B cell (primary cell): ENCODE measurements around the gene DGKE. TPM values are rescaled to one million over a fixed set of nuclear protein-coding genes. Genes with fewer than 3 reads are reported as not detected.

ENCODE experiments used
- ATAC-seq: fragments of 200-7000 bp; cut with Tn5 transposase; one replicate; pipeline ENCODE4 v1.10.0; 2021; ENCODE audit warnings: low read depth, mild to moderate bottlenecking, moderate number of reproducible peaks, moderate library complexity
- CTCF ChIA-PET: fragments of 350-600 bp; sonication (Branson Sonifier 250); formaldehyde crosslinking; loops from one replicate; lab custom pipeline; 2021; ENCODE audit warnings: antibody characterized with exemption, inconsistent platforms; lab: Charles Lee
- POLR2A ChIA-PET: fragments of 350-600 bp; sonication (Branson Sonifier 250); formaldehyde crosslinking; loops from one replicate; lab custom pipeline; 2021; ENCODE audit warnings: antibody characterized with exemption; lab: Charles Lee
- DNase-seq: peaks from one replicate; pipeline ENCODE4 v3.0.0; 2013
- H2AFZ ChIP-seq: 2 replicates; pipeline ENCODE4 v1.6.1; 2012; ENCODE audit warnings: mild to moderate bottlenecking, low read depth, low read length; ENCODE audit not compliant: insufficient read depth, poor library complexity, severe bottlenecking
- H3K27ac ChIP-seq, 2 donors: 1 replicate in 1 of 2; 2 replicates in 1 of 2; pipeline ENCODE4 v1.5.1; 2012 to 2013; ENCODE audit warnings: low read length in 2 of 2, mild to moderate bottlenecking in 2 of 2, moderate library complexity in 1 of 2
- H3K27me3 ChIP-seq, 4 experiments: fragments of 200-600 bp in 1 of 4; sonication (generic) in 1 of 4; replicated peaks in 1 of 4; 1 replicate in 2 of 4; 2 replicates in 2 of 4; pipeline versions ENCODE4 v1.6.1 to v1.7.0; 2013 to 2016; ENCODE audit warnings: low read length in 3 of 4, mild to moderate bottlenecking in 2 of 4, mixed read lengths in 1 of 4, moderate library complexity in 1 of 4; ENCODE audit not compliant: insufficient read depth in 4 of 4, control insufficient read depth in 3 of 4; ENCODE audit errors: control extremely low read depth in 1 of 4
- H3K36me3 ChIP-seq, 2 experiments: replicated peaks in 1 of 2; 1 replicate in 1 of 2; 2 replicates in 1 of 2; pipeline versions ENCODE4 v1.6.1 to v1.7.1; 2013; ENCODE audit warnings: low read length in 1 of 2; ENCODE audit not compliant: insufficient read depth in 2 of 2, control insufficient read depth in 1 of 2; ENCODE audit errors: control extremely low read depth in 1 of 2, extremely low read depth in 1 of 2
- H3K4me1 ChIP-seq, 2 donors: fragments of 200-600 bp in 1 of 2; sonication (generic) in 1 of 2; 1 replicate in 1 of 2; 2 replicates in 1 of 2; pipeline versions ENCODE4 v1.5.1 to v1.6.1; 2013 to 2017; ENCODE audit warnings: low read length in 2 of 2; ENCODE audit not compliant: control insufficient read depth in 2 of 2, insufficient read depth in 2 of 2
- H3K4me2 ChIP-seq: replicated peaks from 2 replicates; pipeline ENCODE3; 2012; ENCODE audit warnings: mild to moderate bottlenecking, low read depth, low read length; ENCODE audit not compliant: poor library complexity, severe bottlenecking
- H3K4me3 ChIP-seq, 5 experiments: fragments of 200-600 bp in 1 of 5; sonication (generic) in 1 of 5; 1 replicate in 3 of 5; 2 replicates in 2 of 5; pipeline versions ENCODE4 v1.5.1 to v1.7.0; 2011 to 2016; ENCODE audit warnings: low read length in 4 of 5, mild to moderate bottlenecking in 4 of 5, low read depth in 2 of 5, control low read depth in 1 of 5, moderate library complexity in 1 of 5; ENCODE audit not compliant: insufficient read depth in 1 of 5; ENCODE audit errors: control extremely low read depth in 1 of 5, extremely low read depth in 1 of 5
- H3K79me2 ChIP-seq: fragments of 200-600 bp; sonication (generic); one replicate; pipeline ENCODE4 v1.6.0; 2016; ENCODE audit warnings: low read length; ENCODE audit not compliant: control insufficient read depth, insufficient read depth
- H3K9ac ChIP-seq: fragments of 200-600 bp; sonication (generic); 2 replicates; pipeline ENCODE4 v1.6.1; 2017; ENCODE audit warnings: mild to moderate bottlenecking, low read length, moderate library complexity
- H3K9me3 ChIP-seq, 3 donors: one replicate each; pipeline versions ENCODE4 v1.6.1 to v1.7.1; 2013; ENCODE audit warnings: low read length in 2 of 3; ENCODE audit not compliant: control insufficient read depth in 2 of 3, insufficient read depth in 1 of 3; ENCODE audit errors: control extremely low read depth in 1 of 3
- H4K20me1 ChIP-seq: 2 replicates; pipeline ENCODE4 v1.6.0; 2012; ENCODE audit warnings: mild to moderate bottlenecking, low read length; ENCODE audit not compliant: insufficient read depth, control insufficient read depth, poor library complexity, severe bottlenecking
- H3K27ac Mint-ChIP-seq: one replicate; pipeline ENCODE4 v1.8.0; 2021; ENCODE audit warnings: mixed read lengths
- H3K27me3 Mint-ChIP-seq: one replicate; pipeline ENCODE4 v1.8.0; 2021; ENCODE audit warnings: mixed read lengths
- H3K4me1 Mint-ChIP-seq: one replicate; pipeline ENCODE4 v1.8.0; 2021; ENCODE audit warnings: mixed read lengths
- H3K4me3 Mint-ChIP-seq: one replicate; pipeline ENCODE4 v1.8.0; 2021; ENCODE audit warnings: mixed read lengths
- H3K9me3 Mint-ChIP-seq: one replicate; pipeline ENCODE4 v1.8.0; 2022; ENCODE audit warnings: mixed read lengths; ENCODE audit not compliant: insufficient read depth
- CTCF ChIP-seq: fragments of 200-600 bp; IDR thresholded peaks from one replicate; pipeline ENCODE4 v1.8.0; 2022; ENCODE audit warnings: antibody characterized with exemption, mild to moderate bottlenecking
- EZH2 ChIP-seq: IDR thresholded peaks from 2 replicates; pipeline ENCODE4 v1.6.1; 2012; ENCODE audit warnings: borderline replicate concordance, low read depth, mild to moderate bottlenecking, moderate library complexity, low read length; ENCODE audit not compliant: insufficient read depth, poor library complexity, severe bottlenecking
- WGBS: methylation state at CpG from one replicate; pipeline ENCODE4 v1.1.5; 2013; ENCODE audit warnings: missing lambda C conversion rate; ENCODE audit not compliant: insufficient coverage; 5-methylcytosine and 5-hydroxymethylcytosine counted together
- intact Hi-C: fragments of 100-400 bp; cut with micrococcal nuclease; formaldehyde crosslinking; loops from one replicate; pipeline ENCODE4 v1.10.0; 2022
- polyA plus RNA-seq: library from polyadenylated mRNA; depleted of rRNA; stranded (reverse); fragments of >200 nt; gene quantifications from 2 replicates; pipeline ENCODE4 v1.2.3, GENCODE V29; 2012
- total RNA-seq, 2 donors: library from RNA; stranded (reverse); fragments of 120-200 nt in 1 of 2; gene quantifications; 1 replicate in 1 of 2; 2 replicates in 1 of 2; pipeline versions ENCODE4 v1.2.3 to v1.2.4, GENCODE V29; 2013 to 2022

Gene DGKE
- total and polyA plus RNA-seq, 2 donors (not counting 1 experiment from before 2014, with no cell fraction given) = 8.9 to 28.1 TPM

DNA sequence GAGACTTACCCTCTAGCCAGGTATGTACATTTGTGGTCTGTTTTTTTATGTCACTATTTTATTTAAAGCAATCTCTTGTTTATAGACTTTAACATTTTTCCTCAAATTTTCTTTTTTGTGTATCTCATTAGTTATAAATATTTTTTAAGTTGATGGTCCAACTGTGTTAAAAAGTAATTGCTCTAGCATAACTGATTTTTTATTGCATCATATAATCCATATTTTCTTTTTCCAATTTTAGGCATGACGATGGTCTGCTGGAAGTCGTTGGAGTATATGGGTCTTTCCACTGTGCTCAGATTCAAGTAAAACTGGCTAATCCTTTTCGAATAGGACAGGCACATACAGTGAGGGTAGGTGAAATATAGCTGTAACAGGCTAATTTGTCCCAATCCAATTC lies 27.9 kb downstream of the DGKE start:
- ChIA-PET POLR2A (no interaction called here), CTCF (no interaction called here)
- peaks cover 0 to 14% of the 10 kb centered on the region in 2 experiments for H3K36me3 ChIP-seq

GRCh38 chr17:56863974-56864373 lies 30.0 kb downstream of the DGKE start:
- intact Hi-C loops = loop anchor here (10.0 kb wide), 1 partner anchor 49 kb away; no protein-coding TSS in a partner anchor
- CTCF ChIA-PET = interaction anchor here (1.0 to 2.1 kb wide), 3 partner anchors 12 to 76 kb away, joined by 3 to 7 read pairs (median 5); no protein-coding TSS in a partner anchor
- Mint-ChIP-seq H3K4me3 (no peak overlapping the region), H3K4me1 (peaks cover 7% of the 10 kb centered on the region), H3K27me3 (no peaks in the 10 kb centered on the region), H3K9me3 (no peaks in the 10 kb centered on the region), H3K27ac (no peak overlapping the region)
- H3K36me3 ChIP-seq = peaks cover 0 to 14% of the 10 kb centered on the region in 2 experiments
- no peak overlapping the region for H3K27ac ChIP-seq
- ATAC-seq = no peak
- DNase-seq = no peak
- no peaks in the 10 kb centered on the region for H4K20me1 ChIP-seq
- H3K4me3 ChIP-seq = no peak overlapping the region
- no peaks in the 10 kb centered on the region for H3K9me3 ChIP-seq
- no peak overlapping the region for H2AFZ ChIP-seq
- H3K4me1 ChIP-seq = no peaks in the 10 kb centered on the region
- TF ChIP-seq CTCF (no peak), EZH2 (no peak)
- H3K27me3 ChIP-seq = no peaks in the 10 kb centered on the region
- H3K4me2 ChIP-seq = no peak overlapping the region
- no peak overlapping the region for H3K9ac ChIP-seq
- H3K79me2 ChIP-seq = no peaks in the 10 kb centered on the region
- POLR2A ChIA-PET = no interaction called here
- WGBS = 81% methylated on average over 3 of the region's 3 CpGs

More for the DNA sequence above, 27.9 kb downstream of the DGKE start:
- Histone ChIP-seq H2AFZ (no peak overlapping the region), H3K4me2 (no peak overlapping the region), H3K4me3 (no peak overlapping the region), H3K9ac (no peak overlapping the region), H3K27ac (no peak overlapping the region), H3K9me3 (no peaks in the 10 kb centered on the region), H3K4me1 (no peaks in the 10 kb centered on the region), H3K79me2 (no peaks in the 10 kb centered on the region), H4K20me1 (no peaks in the 10 kb centered on the region), H3K27me3 (no peaks in the 10 kb centered on the region)
- Mint-ChIP-seq H3K4me3 (no peak overlapping the region), H3K27ac (no peak overlapping the region), H3K27me3 (no peaks in the 10 kb centered on the region), H3K9me3 (no peaks in the 10 kb centered on the region), H3K4me1 (peaks cover 7% of the 10 kb centered on the region)
- DNase-seq = no peak
- ATAC-seq = no peak
- no peak for TF ChIP-seq CTCF
- TF ChIP-seq EZH2 = no peak
- 100% methylated on average over 1 of the region's 3 CpGs for WGBS
- intact Hi-C loops = loop anchor here (10.0 kb wide), 1 partner anchor 47 kb away; no protein-coding TSS in a partner anchor
